Endothelial cell of umbilical vein (primary cell): ENCODE measurements around the gene TPPP2.

ENCODE experiments used
- EZH2 ChIP-seq: IDR thresholded peaks from 2 replicates; pipeline ENCODE4 v1.6.1; 2012; ENCODE audit warnings: borderline replicate concordance, low read depth, mild to moderate bottlenecking, moderate library complexity, low read length, inconsistent platforms; ENCODE audit not compliant: severe bottlenecking
- FOS ChIP-seq: IDR thresholded peaks from 2 replicates; pipeline ENCODE4 v1.6.1; 2011; ENCODE audit warnings: mild to moderate bottlenecking, low read length, moderate library complexity, borderline replicate concordance; ENCODE audit not compliant: insufficient read depth
- POLR2AphosphoS5 ChIP-seq: IDR thresholded peaks from 2 replicates; pipeline ENCODE4 v1.6.1; 2012; ENCODE audit warnings: low read depth, mild to moderate bottlenecking, control low read depth, low read length, moderate library complexity; ENCODE audit not compliant: insufficient read depth

DNA sequence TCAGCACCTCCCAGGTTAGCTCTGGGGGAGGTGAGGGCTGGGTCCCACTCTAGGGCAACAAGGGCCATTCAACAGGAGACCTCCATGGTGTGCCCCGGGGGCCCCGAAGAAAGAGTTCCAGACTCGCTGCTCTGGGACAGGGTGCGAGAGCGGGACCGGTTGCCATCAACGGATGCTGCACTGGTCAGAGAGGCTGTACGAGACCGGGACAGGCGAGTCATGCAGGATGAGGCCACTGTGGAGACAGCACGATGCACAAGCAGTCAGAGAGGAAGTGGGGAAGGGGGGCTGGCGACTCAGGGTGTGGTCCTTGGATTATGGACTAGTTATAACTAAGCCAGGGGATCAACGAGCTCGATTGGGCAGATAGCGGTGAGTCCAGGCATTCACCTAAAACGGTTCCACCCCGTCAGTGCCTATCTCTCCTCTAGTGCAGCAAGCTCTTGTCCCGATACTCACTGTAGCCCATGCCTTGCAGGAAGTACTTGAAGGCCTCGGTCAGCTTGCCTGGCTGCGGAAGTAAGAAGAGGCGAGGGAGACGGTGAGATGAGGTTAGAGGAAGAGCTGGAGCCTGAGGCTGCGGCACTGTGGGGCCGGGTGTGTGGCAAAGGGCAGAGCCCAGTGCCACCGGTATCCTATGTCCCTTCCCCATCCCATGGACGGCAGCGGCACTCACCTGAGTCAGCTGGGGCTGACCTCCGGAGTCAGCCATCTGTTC is 12.3 kb upstream of the TPPP2 start:
- TF ChIP-seq EZH2 = no peak
- TF ChIP-seq POLR2AphosphoS5 = no peak
- no peak for TF ChIP-seq FOS
